HG03095 (cell line): Measurements from ENCODE around the gene CACNA1C.

Experiments used
- ATAC-seq: cut with Tn5 transposase; IDR thresholded peaks from one replicate; pipeline ENCODE4 v1.9.1; 2021; ENCODE audit warnings: moderate library complexity; ENCODE audit not compliant: unreplicated experiment

The CACNA1C gene

GRCh38 chr12:2229661-2230539, 177.1 kb downstream of the CACNA1C start:
- no peak for ATAC-seq

DNA sequence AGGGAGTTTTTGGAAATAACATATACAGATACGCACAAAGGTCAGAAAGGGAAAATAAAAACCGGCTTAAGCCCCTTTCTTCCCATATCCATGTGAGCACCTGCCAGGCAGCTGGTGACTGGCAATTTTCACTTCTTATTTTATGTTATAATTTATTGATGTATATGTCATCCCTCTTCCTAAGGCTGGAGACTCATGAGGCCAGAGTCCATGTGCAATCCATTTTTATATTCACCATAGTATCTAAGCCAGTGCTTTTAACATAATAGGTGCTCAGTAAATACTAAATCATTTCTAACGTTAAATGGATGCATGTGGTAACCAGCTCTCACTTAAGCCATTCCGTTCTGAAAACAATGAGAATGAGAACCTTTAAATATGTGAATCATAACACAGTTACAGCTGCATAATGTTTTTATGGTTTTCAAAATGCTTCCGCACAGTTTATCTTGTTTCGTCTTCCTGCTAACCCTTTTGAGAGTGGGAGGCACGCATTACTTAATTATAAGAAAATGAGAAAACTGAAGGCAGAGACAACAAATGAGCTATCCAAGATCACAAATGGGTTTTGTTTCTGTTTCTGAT, 178.3 kb downstream of the CACNA1C start:
- ATAC-seq: no peak

- ATAC-seq: no peak
These were observed 179.2 kb downstream of the CACNA1C start for GRCh38 chr12:2231956-2232355.

DNA sequence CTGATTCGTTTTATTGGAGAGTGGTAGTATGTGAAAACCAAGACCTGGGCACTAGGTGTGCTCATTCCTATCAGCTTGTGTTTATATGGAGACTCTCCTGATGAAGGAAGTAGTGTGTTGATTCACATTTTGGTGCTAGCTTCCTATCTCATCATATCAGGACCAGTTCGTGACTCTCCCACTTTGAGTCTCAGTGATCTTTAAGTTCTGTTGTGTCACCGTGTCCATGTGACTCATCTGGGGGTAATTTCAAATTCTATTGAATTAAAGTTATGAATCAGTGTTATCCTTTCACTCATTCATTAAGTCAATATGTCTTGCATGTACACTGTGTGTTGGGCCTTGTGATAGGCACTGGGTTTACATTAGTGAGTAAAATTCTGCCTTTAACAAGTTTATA, 180.2 kb downstream of the CACNA1C start:
- ATAC-seq: no peak

GRCh38 chr12:2234091-2234490, 181.3 kb downstream of the CACNA1C start:
- no peak for ATAC-seq

GRCh38 chr12:2234646-2235350, 182.0 kb downstream of the CACNA1C start:
- ATAC-seq: no peak

- ATAC-seq: no peak
These were observed 183.9 kb downstream of the CACNA1C start for GRCh38 chr12:2236506-2237294.

- no peak for ATAC-seq
These were observed 185.3 kb downstream of the CACNA1C start for GRCh38 chr12:2238111-2238510.

GRCh38 chr12:2239381-2239871, 186.6 kb downstream of the CACNA1C start:
- ATAC-seq: no peak

DNA sequence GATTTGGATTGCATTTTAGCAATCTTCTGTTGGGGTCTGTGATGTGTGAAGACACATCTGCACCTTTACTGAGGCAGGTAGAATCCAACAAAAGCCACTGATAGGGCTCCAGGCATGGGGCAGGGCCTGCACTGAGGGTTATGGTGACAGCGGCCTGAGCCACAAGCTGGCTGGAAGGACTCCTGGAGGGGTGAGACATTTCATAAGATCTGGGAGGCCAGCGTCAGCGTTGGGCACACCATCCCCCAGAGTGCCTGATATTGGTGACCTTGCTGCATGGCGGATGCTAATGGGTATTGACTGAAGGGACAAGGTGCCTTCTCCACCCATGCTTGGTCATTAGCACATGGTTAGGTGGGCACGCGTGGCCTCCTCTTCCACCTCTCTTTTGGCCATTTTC, 187.6 kb downstream of the CACNA1C start:
- ATAC-seq: no peak

GRCh38 chr12:2240984-2241383, 188.2 kb downstream of the CACNA1C start:
- ATAC-seq: no peak

GRCh38 chr12:2242216-2242615, 189.4 kb downstream of the CACNA1C start:
- no peak for ATAC-seq

- no peak for ATAC-seq
These were observed 190.0 kb downstream of the CACNA1C start for GRCh38 chr12:2242816-2243215.

GRCh38 chr12:2243275-2243674, 190.5 kb downstream of the CACNA1C start:
- no peak for ATAC-seq

DNA sequence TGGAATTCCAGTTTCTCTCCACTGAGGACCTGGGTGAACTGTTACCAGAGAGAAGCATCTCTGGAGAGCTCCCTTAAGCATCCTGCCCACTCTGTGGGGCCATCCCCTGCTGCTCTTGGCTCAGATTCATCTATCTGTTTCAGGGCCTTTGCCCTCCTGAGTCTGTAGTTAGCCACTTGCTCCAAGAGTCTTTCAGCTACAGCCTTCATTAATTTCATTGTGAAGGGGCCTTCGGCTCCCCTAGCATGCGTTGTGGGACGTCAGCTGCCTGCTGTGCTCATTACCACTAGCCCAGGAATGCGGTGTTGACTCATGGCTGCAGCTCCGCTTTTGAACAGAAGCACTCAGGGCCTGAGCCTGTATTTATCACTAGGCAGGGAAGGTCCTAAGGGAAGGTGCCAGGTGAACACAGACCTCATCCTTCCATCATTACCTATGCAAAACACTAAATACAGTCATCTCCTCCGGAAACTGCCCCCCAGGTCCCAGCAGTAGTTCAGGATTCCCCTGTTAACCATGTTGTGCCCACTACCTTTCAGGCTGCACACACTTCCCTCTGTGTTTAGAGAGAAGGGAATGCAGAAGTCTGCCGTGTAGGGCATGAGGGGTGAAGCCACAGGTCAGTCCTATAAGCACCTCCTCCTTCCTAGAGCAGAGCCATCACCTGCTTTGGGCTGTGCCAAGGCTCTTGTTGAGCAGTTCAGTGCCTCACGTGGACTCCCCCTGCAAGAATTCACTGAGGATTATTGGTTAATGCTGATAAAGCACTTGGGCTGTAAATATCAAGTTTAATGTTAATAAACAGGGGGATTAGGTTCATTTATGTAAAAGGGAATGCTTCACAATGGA, 191.4 kb downstream of the CACNA1C start:
- no peak for ATAC-seq

DNA sequence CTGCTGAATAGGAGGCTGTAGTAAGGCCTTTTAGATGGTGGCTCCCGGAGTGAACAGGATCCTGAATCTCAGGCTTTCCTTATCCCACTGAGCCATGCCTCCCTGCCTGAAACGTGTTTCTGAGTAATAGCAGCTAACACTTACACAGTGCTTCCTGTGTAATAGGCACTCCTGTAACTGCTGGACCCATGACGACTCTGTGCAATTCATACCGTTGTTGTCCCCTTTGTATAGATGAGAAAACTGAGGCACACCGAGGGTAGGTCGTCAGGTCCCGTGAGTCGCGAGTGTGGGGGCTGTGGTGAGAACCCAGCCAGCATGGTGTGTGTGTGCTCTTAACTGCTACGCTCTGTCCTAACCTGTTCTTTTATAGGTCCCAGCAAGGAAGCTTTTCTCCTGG, 193.6 kb downstream of the CACNA1C start:
- ATAC-seq: no peak

DNA sequence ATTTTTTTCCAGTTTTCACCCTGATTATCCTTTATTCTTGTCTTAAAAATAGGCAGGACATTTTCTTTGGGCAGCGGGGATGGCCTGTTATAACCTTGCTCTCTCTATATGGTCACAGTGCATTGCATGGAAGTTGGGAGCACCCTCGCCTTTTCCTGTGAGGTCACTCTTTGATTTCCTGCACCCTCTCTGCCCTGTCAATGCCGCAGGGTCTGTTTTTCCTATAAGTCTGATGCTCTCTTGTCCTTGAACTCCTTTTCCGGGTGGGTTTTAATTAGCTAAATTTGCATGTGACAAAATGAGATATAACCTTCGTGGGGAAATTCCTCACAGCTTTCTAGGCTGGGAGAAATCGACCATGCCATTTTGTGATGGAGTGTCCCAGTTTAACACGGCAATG, 194.3 kb downstream of the CACNA1C start:
- ATAC-seq: no peak

- ATAC-seq: no peak
These were observed 194.8 kb downstream of the CACNA1C start for GRCh38 chr12:2247596-2247995.

GRCh38 chr12:2248087-2248900, 195.5 kb downstream of the CACNA1C start:
- no peak for ATAC-seq
